Gastroesophageal sphincter (tissue), 3 donors: ENCODE data around the gene MOG.

ENCODE experiments used
- CTCF ChIP-seq, 4 experiments: fragments of 200-600 bp in 2 of 4; fragments of 450-650 bp in 2 of 4; sonication (generic) in 1 of 4; IDR thresholded peaks; one replicate each; pipeline ENCODE4 v1.5.1; 2017 to 2019; ENCODE audit warnings: antibody characterized with exemption in 4 of 4, mild to moderate bottlenecking in 2 of 4, moderate library complexity in 2 of 4
- POLR2A ChIP-seq, 2 donors: fragments of 450-650 bp; IDR thresholded peaks; one replicate each; pipeline ENCODE4 v1.6.1; 2017; ENCODE audit warnings: antibody characterized with exemption in 2 of 2, mild to moderate bottlenecking in 2 of 2, moderate library complexity in 1 of 2

- peak; percentile 9 to 52 (median 46) for TF ChIP-seq CTCF (IDR thresholded peaks at IDR 0.05)
- no peak for TF ChIP-seq POLR2A (IDR thresholded peaks at IDR 0.05)
These were observed 8.8 kb upstream of the MOG start for GRCh38 chr6:29647927-29648642.
